ENCODE data around the gene FSCN2. TPM values are rescaled to one million over a fixed set of nuclear protein-coding genes. Genes with fewer than 3 reads are reported as not detected.

FSCN2 gene
- total and polyA plus RNA-seq, 2 of the 4 experiments (the other 2 are of a cell fraction), result 0.18 to 0.84 TPM

DNA sequence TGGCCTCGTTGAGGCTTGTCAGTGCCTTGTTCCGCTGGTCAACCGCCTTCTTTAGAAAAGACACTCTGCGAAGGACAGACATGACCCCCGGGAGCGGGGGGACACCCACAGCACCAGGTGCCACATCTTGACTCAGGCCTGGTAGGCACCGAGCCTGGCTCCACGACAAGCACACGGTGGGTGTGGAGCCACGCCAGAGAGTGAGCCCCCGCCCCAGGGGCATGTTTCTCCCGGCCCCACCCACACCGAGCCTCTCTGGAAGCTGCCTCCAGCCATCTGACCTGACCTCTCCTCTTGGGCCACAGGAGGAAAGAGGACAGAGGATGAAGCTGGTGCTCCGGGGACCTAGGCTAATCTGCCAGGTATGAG is 19.4 kb downstream of the FSCN2 start:
- ATAC-seq (ENCODE audit: low read depth), result no peak
- Histone ChIP-seq H2BK5ac (ENCODE audit: low read depth, low read length, poor library complexity, severe bottlenecking) (no peak overlapping the region), H4K20me1 (ENCODE audit: insufficient read depth, low read length) (peaks cover 22% of the 10 kb centered on the region), H3K36me3 (ENCODE audit: control insufficient read depth, insufficient read depth, low read length) (peaks cover 57% of the 10 kb centered on the region), H2BK20ac (ENCODE audit: low read depth, low read length) (no peak overlapping the region), H3K9me3 (ENCODE audit: control insufficient read depth, insufficient read depth, low read length) (no peaks in the 10 kb centered on the region), H2BK120ac (ENCODE audit: low read depth, low read length) (no peak overlapping the region), H3K27ac (ENCODE audit: insufficient read depth, low read length) (no peak overlapping the region), H3K27me3 (ENCODE audit: control insufficient read depth, insufficient read depth, low read length) (no peaks in the 10 kb centered on the region), H3K4me1 (ENCODE audit: control insufficient read depth, insufficient read depth, low read length) (peaks cover 7% of the 10 kb centered on the region), H3K9me1 (ENCODE audit: insufficient read depth, low read length) (peaks cover 5% of the 10 kb centered on the region; the same call in 1 of the 2 replicates), H3K4ac (ENCODE audit: low read depth, low read length) (no peak overlapping the region), H2BK15ac (ENCODE audit: low read depth, low read length) (no peak overlapping the region), H2AFZ (replicated peaks; ENCODE audit: low read length, poor library complexity) (no peak overlapping the region), H4K8ac (ENCODE audit: low read depth in 2 of 2, low read length in 2 of 2) (no peak overlapping the region), H3K56ac (ENCODE audit: extremely low read depth, insufficient read depth, low read length) (no peak overlapping the region), H3K4me2 (ENCODE audit: low read depth, low read length) (no peak overlapping the region), H4K5ac (ENCODE audit: low read depth, low read length) (no peak overlapping the region), H3K4me3 (ENCODE audit: insufficient read depth, low read depth, low read length) (no peak overlapping the region), H3K79me1 (ENCODE audit: low read depth in 1 of 2, low read length in 2 of 2) (peaks cover 17 to 43% of the 10 kb centered on the region in 2 experiments), H2AK9ac (replicated peaks; ENCODE audit: low read depth, low read length, poor library complexity) (no peak overlapping the region), H3K9ac (ENCODE audit: low read depth, low read length) (no peak overlapping the region), H3K18ac (ENCODE audit: low read depth, low read length) (no peak overlapping the region), H4K91ac (ENCODE audit: insufficient read depth, low read depth, low read length) (no peak overlapping the region), H3K23ac (ENCODE audit: low read depth, low read length) (no peak overlapping the region), H3K14ac (replicated peaks; ENCODE audit: low read depth, low read length) (no peak overlapping the region), H2AK5ac (ENCODE audit: low read depth, low read length) (no peak overlapping the region)
- dilution Hi-C loops (cut with HindIII; ENCODE audit: low sequenced_read_pairs, unreplicated experiment), result no loop called here
- in situ Hi-C loops (cut with MboI; ENCODE audit: low sequenced_read_pairs), result no loop called here
- WGBS, 2 experiments (ENCODE audit: extremely low coverage in 2 of 2, insufficient read length in 1 of 2), result 92% methylated on average over 7 of the region's 14 CpGs; no CpG with 5 or more reads in 1 of the 2 experiments
- ChIA-PET POLR2A (ENCODE audit: unreplicated experiment) (no interaction called here), CTCF (no interaction called here)
- no peak for DNase-seq
- intact Hi-C loops (cut with micrococcal nuclease), result no loop called here
- TF ChIP-seq, protein P1, sequence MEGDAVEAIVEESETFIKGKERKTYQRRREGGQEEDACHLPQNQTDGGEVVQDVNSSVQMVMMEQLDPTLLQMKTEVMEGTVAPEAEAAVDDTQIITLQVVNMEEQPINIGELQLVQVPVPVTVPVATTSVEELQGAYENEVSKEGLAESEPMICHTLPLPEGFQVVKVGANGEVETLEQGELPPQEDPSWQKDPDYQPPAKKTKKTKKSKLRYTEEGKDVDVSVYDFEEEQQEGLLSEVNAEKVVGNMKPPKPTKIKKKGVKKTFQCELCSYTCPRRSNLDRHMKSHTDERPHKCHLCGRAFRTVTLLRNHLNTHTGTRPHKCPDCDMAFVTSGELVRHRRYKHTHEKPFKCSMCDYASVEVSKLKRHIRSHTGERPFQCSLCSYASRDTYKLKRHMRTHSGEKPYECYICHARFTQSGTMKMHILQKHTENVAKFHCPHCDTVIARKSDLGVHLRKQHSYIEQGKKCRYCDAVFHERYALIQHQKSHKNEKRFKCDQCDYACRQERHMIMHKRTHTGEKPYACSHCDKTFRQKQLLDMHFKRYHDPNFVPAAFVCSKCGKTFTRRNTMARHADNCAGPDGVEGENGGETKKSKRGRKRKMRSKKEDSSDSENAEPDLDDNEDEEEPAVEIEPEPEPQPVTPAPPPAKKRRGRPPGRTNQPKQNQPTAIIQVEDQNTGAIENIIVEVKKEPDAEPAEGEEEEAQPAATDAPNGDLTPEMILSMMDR (conservative IDR thresholded peaks at IDR 0.05; ENCODE audit: low read depth, low read length), result no peak
- no peak for TF ChIP-seq ELK1 (IDR thresholded peaks at IDR 0.05; ENCODE audit: borderline replicate concordance, low read depth, low read length)
- TF ChIP-seq, protein P2, sequence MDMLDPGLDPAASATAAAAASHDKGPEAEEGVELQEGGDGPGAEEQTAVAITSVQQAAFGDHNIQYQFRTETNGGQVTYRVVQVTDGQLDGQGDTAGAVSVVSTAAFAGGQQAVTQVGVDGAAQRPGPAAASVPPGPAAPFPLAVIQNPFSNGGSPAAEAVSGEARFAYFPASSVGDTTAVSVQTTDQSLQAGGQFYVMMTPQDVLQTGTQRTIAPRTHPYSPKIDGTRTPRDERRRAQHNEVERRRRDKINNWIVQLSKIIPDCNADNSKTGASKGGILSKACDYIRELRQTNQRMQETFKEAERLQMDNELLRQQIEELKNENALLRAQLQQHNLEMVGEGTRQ (IDR thresholded peaks at IDR 0.05; ENCODE audit: low read depth, low read length), result no peak
- TF ChIP-seq BHLHE40 (IDR thresholded peaks at IDR 0.05; ENCODE audit: low read depth, low read length), result no peak
- no peak for TF ChIP-seq POLR2A (IDR thresholded peaks at IDR 0.05; ENCODE audit: low read depth, low read length)
- TF ChIP-seq CHD1 (IDR thresholded peaks at IDR 0.05; ENCODE audit: low read depth, low read length), result no peak
- no peak for TF ChIP-seq RAD21 (IDR thresholded peaks at IDR 0.05; ENCODE audit: low read length)
- no peak for TF ChIP-seq FOS (IDR thresholded peaks at IDR 0.05; ENCODE audit: low read depth, low read length)
- TF ChIP-seq RFX5 (IDR thresholded peaks at IDR 0.05; ENCODE audit: low read depth, low read length), result no peak
- no peak for TF ChIP-seq MXI1 (IDR thresholded peaks at IDR 0.05; ENCODE audit: borderline replicate concordance, low read depth, low read length)
- TF ChIP-seq SMC3 (IDR thresholded peaks at IDR 0.05; ENCODE audit: low read depth, low read length), result no peak
- no peak for TF ChIP-seq NFE2L2 (IDR thresholded peaks at IDR 0.05; ENCODE audit: low read depth, low read length)
- no peak for TF ChIP-seq MAZ (IDR thresholded peaks at IDR 0.05; ENCODE audit: borderline replicate concordance, low read depth, low read length)
- no peak for TF ChIP-seq MAFK (IDR thresholded peaks at IDR 0.05; ENCODE audit: low read depth, low read length)
- no peak for TF ChIP-seq RCOR1 (IDR thresholded peaks at IDR 0.05; ENCODE audit: insufficient replicate concordance, low read length)
- no peak for TF ChIP-seq CEBPB (IDR thresholded peaks at IDR 0.05; ENCODE audit: low read depth, low read length)
- no TSS peak for BruUV-seq (replicated peaks)

Data from IMR-90 (cell line).